ENCODE data around the gene AGAP4.
"Not testable (repeated sequence)": the region's sequence is repeated elsewhere in the genome, so short reads cannot be mapped to it uniquely, and the experiment has no call there.

Gene AGAP4

GRCh38 chr10:45847400-45847799 lies at the start of gene AGAP4:
TSS of gene AGAP4 (minus strand) at chr10:45847500. CDS start at chr10:45847347, 153 bp downstream.
- not testable (repeated sequence) for DNase-seq (ENCODE audit: low read depth)

DNA sequence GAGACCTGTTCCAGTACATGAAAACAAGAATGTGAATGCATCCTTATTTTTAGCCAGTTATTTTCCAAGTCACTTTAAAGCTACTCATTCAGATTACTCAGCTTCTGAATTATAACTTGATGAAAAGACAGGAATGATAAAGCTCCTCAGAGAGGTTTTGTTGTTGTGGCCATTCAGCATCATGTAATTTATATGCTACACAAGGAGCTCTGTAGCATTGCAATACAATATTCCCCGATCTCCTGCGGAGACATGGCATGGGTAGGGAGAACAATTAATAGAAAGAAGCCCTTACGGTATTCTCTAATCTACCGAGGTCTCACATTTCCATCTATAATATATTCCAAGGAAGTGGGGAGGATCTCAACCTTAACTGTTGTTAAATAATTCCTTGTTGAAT lies 43.4 kb upstream of the AGAP4 start:
- not testable (repeated sequence) for DNase-seq (ENCODE audit: low read depth)

DNA sequence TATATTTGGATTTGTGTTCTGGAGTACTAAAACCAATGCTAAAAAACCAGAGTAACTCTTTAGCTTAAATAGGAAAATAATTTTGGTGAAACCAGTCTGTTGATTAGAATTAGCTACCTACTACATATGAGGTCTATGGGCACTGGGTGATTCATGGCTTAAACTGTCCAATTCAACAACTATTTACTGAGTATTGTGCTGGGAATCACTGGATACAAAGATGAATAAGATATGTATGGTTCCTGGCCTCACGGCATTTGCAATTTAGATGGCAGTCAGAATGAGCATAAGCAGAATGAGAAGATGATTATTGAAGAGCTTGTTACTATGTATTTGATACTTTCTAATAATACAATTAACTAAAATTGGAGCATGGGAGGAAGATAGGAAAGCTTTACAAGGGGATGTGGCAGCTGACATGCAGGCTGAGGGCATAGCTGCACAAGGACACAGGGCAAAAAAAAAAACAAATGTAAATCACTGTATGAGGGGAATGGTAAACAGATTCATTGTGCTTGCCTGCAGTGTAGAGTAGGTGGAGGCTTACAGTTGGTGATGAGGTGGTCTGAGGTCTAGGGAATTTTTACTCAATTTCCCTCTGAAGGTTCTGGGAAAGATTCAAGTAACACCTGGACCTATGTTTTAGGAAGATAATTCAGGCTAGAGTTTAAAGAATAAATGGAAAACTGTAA lies 42.4 kb upstream of the AGAP4 start:
- DNase-seq (ENCODE audit: low read depth), result not testable (repeated sequence)

DNA sequence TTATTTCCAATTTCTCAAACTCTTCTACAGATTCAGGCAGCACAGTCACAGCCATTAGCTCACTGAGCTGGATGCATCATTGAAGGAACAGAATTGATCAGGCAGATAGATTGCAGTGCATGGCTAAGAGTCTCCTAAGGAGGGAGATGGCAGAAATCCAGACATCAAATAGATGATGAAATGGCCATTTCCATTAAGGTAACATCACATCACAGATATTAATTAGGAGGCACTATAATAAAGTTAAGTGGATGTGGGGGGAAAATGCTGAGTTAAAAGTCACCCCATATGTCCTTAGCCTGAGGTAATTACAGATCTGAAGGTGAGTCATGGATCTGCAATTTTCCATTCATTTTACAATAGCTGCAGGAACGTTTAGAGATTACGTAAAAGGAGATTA lies 35.6 kb upstream of the AGAP4 start:
- not testable (repeated sequence) for DNase-seq (ENCODE audit: low read depth)

- not testable (repeated sequence) for DNase-seq (ENCODE audit: low read depth)
Measured at GRCh38 chr10:45865404-45865803, 18.1 kb upstream of the AGAP4 start.

DNA sequence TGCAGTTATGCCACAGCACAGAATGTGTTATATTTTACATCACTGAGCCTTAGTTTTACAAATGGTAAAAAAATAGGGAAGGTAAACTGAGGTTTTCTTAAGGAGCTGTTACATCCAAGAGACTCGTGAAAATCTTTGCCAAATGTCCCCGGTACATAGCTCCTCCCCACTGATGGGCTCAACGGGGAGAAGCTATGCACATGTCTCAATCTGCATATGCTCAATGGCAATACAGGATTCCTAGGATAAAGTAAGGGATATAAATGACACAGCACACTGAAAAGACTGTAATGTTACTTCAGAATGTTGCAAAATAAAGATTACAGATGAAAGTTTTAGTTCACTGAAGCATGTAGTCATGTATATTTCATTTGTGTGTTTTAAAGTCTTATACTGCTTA lies 17.0 kb upstream of the AGAP4 start:
- not testable (repeated sequence) for DNase-seq (ENCODE audit: low read depth)

- not testable (repeated sequence) for DNase-seq (ENCODE audit: low read depth)
Measured at GRCh38 chr10:45863632-45864031, 16.3 kb upstream of the AGAP4 start.

GRCh38 chr10:45857931-45858330 lies 10.6 kb upstream of the AGAP4 start:
- not testable (repeated sequence) for DNase-seq (ENCODE audit: low read depth)

GRCh38 chr10:45848467-45848866 lies 1.2 kb upstream of the AGAP4 start:
- not testable (repeated sequence) for DNase-seq (ENCODE audit: low read depth)

DNA sequence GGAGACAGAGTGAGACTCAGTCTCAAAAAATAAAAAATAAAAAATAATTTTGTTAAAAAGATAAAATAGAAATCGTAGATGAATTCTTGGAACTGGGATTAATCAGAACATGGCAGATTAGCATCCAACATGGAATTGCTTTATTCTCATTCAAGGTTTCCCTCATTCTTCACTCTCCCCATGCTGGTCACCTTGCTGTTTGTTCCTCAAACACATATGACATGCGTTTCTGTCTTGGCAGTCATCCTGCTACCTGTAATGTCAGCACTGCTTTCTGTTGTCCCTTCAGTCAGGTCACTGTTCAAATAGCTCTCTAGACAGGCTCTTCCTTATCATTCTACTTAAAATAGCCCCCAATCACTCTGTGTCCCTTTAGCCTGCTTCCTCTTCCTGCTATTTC lies 24.4 kb downstream of the AGAP4 start:
- not testable (repeated sequence) for DNase-seq (ENCODE audit: low read depth)

- not testable (repeated sequence) for DNase-seq (ENCODE audit: low read depth)
Measured at GRCh38 chr10:45820107-45820830, 27.0 kb downstream of the AGAP4 start.

- DNase-seq (ENCODE audit: low read depth), result no peak
Measured at GRCh38 chr10:45819552-45819951, 27.7 kb downstream of the AGAP4 start.

DNA sequence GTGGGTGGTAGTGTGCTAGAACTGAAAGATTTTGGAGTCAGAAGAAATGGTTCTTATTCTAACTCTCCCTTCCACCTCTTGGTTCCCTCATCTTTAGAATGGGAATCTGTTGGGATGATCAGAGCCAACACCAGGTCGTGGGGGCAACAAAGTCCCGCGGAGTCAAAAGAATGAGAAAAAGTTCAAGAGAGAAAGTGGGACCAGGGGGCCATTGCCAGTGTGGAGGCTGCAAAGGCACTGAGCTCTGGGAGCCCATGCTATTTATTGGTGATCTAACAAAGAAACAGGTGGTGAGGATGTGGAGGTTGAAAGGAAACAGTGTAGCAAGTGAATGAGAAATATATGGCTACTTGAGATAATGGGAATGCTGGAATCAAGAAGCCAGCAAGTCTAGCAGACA lies 29.4 kb downstream of the AGAP4 start:
- no peak for DNase-seq (ENCODE audit: low read depth)

DNA sequence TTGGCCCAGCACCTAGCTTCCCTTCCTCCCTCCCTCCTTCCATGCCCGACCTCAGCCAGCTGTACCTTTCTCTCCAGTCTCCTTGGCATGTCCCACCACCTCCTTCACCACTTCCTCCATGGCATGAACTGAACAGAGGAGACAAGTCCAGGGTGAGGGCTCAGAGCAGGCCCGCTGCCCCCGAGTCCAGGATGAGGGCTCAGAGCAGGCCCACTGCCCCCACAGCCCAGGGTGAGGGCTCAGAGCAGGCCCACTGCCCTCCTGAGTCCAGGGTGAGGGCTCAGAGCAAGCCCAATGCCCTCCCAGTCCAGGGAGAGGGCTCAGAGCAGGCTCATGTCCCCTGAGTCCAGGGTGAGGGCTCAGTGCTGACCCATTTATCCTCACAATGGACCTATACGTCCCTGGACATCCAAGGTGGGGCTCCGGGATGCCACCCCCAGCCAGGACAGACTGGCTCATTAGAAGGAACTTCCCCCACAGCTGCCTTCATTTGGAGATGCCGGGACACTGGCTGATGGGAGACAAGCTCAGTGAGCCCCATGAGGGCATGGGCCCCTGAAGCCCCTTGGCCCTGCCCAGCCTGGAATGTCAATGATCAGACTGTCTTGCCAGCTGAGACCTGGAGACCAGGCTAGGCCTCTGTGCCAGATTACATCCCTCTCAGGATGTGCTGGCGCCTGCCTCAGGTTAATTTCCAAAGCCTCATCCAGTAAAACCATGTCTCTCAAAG lies 30.0 kb downstream of the AGAP4 start:
- no peak for DNase-seq (ENCODE audit: low read depth)

DNA sequence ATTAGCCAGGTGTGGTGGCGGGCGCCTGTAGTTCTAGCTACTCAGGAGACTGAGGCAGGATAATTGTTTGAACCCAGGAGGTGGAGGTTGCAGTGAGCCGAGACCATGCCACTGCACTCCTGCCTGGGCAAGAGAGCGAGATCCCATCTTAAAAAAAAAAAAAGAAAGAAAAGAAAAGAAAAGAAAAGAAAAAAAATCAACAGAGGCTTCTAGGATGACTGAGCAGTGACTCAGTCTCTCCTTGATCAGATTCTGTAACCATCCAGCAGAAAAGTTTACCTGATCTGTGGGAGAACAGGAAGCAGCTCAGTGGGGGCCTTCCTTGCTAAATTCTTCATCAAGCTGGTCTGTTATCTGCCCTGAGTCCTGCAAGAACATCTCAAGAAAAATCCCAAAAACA lies 33.2 kb downstream of the AGAP4 start:
- not testable (repeated sequence) for DNase-seq (ENCODE audit: low read depth)

DNA sequence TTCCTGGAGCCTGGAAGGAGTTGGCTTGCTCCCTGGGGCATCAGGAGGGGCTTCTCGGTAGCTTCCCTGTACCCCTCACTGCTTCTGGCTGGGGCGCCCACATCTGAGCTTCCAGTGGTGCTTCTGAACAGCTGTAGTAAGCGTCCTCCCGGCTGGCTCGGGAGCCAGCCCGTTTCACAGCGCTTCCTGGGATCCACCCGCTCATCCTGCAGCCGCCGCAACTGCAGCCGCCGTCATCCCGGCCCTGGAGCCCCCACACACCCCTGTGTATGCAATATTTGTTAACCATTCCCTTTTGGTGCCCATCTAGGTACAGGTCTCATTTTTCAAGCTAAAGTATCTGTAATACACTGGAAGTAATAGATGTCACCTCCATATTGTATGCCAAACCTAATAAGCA lies 34.3 kb downstream of the AGAP4 start:
- not testable (repeated sequence) for DNase-seq (ENCODE audit: low read depth)

DNA sequence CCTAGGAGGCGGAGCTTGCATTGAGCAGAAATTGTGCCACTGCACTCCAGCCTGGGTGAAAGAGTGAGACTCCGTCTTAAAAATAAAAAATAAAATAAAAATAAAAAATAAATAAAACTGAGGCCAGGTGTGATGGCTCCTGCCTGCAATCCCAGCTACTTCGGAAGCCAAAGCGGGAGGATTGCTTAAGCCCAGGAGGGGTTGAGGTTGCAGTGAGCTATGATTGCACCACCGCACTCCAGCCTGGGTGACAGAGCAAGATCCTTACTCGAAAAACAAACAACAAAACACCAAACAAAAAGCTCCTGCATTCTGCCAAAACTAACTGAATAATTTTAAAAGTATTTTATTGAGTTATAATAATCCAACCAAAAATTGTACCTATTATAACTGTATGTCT lies 36.2 kb downstream of the AGAP4 start:
- DNase-seq (ENCODE audit: low read depth), result no peak

DNA sequence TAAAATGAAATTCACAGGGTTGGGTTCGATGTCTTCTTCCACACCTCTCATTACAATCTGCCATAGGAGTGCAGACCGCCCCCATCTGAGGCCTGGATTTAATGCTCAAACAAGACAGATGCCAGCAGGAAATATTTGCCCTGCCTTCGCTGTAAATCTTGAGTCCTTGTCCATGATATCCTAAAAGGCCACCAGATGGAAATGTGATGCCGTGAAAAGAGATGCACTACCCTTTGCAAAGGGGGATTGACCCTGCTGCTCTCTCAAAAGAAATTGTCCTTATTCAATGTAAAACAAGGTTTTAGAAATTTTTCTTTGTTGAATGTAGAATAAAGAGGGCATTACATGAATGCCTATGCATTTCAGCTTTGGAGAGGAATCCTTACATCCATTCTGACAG lies 37.5 kb downstream of the AGAP4 start:
- no peak for DNase-seq (ENCODE audit: low read depth)

DNA sequence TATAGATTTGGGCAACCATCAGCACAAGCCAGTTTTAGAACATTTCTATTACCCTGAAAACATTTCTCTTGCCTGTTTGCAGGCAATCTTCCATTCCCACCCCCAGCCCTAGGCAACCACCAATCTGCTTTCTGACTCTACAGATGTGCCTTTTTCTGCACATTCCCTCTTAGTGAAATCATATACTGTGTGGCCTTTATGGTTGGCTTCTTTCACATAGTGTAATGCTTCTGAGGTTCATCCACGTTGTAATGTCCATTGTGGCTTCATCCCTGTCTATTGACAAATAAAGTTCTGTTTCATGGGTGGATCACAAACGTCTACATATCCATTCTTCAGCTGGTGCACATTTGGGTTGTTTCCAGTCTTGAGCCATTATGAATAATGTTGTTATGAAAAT lies 42.3 kb downstream of the AGAP4 start:
- DNase-seq (ENCODE audit: low read depth), result not testable (repeated sequence)

GRCh38 chr10:45803060-45804010 lies 44.0 kb downstream of the AGAP4 start:
- DNase-seq (ENCODE audit: low read depth), result not testable (repeated sequence)

- not testable (repeated sequence) for DNase-seq (ENCODE audit: low read depth)
Measured at GRCh38 chr10:45794761-45795160, 52.5 kb downstream of the AGAP4 start.

Measured in stimulated activated CD8-positive, alpha-beta memory T cell treated with anti-CD3 and anti-CD28 coated beads, Interleukin-7, amount 100 ng/mL, for 24 hours (primary cell).